ENCODE results near the gene CNGA3. TPM values are rescaled to one million over a fixed set of nuclear protein-coding genes. Genes with fewer than 3 reads are reported as not detected.

Gene CNGA3
- total and polyA plus RNA-seq, 10 of the 15 experiments (the other 5 are each of a cell fraction or from before 2014, with no cell fraction given) = not detected

- H3K79me2 ChIP-seq (ENCODE audit: control insufficient read depth, insufficient read depth, low read length) = no peaks in the 10 kb centered on the region
- CTCF ChIA-PET = no interaction called here
- H3K36me3 ChIP-seq (ENCODE audit: control insufficient read depth in 2 of 2, insufficient read depth in 2 of 2, low read length in 1 of 2) = no peaks in the 10 kb centered on the region
- no peaks in the 10 kb centered on the region for H4K20me1 ChIP-seq (ENCODE audit: control insufficient read depth, insufficient read depth)
- H3K4me3 ChIP-seq = no peak overlapping the region
- in situ Hi-C loops (cut with MboI) (no loop called here), intact Hi-C loops (cut with micrococcal nuclease; ENCODE audit: unreplicated experiment) (no loop called here)
- H3K4me1 ChIP-seq (ENCODE audit: control insufficient read depth, insufficient read depth, low read length) = no peaks in the 10 kb centered on the region
- FAIRE-seq = no peak
- no peak overlapping the region for H2AFZ ChIP-seq (ENCODE audit: control insufficient read depth, low read depth, low read length)
- DNase-seq (ENCODE audit: low read depth, low spot score) = no peak
- H3K4me2 ChIP-seq (ENCODE audit: control insufficient read depth, insufficient read depth) = no peak overlapping the region
- TF ChIP-seq MYC (IDR thresholded peaks at IDR 0.05; ENCODE audit: insufficient read depth, insufficient read length, insufficient replicate concordance, low read length, severe bottlenecking) (no peak), NR2C1 (IDR thresholded peaks at IDR 0.05) (no peak), DPF2 (IDR thresholded peaks at IDR 0.05) (no peak), EED (IDR thresholded peaks at IDR 0.05; ENCODE audit: low read depth) (no peak), CEBPB (IDR thresholded peaks at IDR 0.05; ENCODE audit: borderline replicate concordance in 1 of 2, low read depth in 2 of 2, low read length in 2 of 2) (no peak), CREB1 (IDR thresholded peaks at IDR 0.05; ENCODE audit: low read depth) (no peak), CREM (IDR thresholded peaks at IDR 0.05; ENCODE audit: low read depth) (no peak), ZBED1 (IDR thresholded peaks at IDR 0.05; ENCODE audit: borderline replicate concordance) (no peak), NR2C2 (IDR thresholded peaks at IDR 0.05; ENCODE audit: borderline replicate concordance, control insufficient read depth, insufficient read length, low read depth) (no peak), NR2F1 (conservative IDR thresholded peaks at IDR 0.05) (no peak), EP300 (IDR thresholded peaks at IDR 0.05; ENCODE audit: borderline replicate concordance in 1 of 2, control insufficient read depth in 1 of 2, low read depth in 2 of 2, low read length in 2 of 2) (no peak), GATAD2B (conservative IDR thresholded peaks at IDR 0.05; ENCODE audit: low read depth) (no peak)
- TF ChIP-seq, protein P1, sequence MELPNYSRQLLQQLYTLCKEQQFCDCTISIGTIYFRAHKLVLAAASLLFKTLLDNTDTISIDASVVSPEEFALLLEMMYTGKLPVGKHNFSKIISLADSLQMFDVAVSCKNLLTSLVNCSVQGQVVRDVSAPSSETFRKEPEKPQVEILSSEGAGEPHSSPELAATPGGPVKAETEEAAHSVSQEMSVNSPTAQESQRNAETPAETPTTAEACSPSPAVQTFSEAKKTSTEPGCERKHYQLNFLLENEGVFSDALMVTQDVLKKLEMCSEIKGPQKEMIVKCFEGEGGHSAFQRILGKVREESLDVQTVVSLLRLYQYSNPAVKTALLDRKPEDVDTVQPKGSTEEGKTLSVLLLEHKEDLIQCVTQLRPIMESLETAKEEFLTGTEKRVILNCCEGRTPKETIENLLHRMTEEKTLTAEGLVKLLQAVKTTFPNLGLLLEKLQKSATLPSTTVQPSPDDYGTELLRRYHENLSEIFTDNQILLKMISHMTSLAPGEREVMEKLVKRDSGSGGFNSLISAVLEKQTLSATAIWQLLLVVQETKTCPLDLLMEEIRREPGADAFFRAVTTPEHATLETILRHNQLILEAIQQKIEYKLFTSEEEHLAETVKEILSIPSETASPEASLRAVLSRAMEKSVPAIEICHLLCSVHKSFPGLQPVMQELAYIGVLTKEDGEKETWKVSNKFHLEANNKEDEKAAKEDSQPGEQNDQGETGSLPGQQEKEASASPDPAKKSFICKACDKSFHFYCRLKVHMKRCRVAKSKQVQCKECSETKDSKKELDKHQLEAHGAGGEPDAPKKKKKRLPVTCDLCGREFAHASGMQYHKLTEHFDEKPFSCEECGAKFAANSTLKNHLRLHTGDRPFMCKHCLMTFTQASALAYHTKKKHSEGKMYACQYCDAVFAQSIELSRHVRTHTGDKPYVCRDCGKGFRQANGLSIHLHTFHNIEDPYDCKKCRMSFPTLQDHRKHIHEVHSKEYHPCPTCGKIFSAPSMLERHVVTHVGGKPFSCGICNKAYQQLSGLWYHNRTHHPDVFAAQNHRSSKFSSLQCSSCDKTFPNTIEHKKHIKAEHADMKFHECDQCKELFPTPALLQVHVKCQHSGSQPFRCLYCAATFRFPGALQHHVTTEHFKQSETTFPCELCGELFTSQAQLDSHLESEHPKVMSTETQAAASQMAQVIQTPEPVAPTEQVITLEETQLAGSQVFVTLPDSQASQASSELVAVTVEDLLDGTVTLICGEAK (IDR thresholded peaks at IDR 0.05; ENCODE audit: borderline replicate concordance) = no peak
- TF ChIP-seq, protein P2, sequence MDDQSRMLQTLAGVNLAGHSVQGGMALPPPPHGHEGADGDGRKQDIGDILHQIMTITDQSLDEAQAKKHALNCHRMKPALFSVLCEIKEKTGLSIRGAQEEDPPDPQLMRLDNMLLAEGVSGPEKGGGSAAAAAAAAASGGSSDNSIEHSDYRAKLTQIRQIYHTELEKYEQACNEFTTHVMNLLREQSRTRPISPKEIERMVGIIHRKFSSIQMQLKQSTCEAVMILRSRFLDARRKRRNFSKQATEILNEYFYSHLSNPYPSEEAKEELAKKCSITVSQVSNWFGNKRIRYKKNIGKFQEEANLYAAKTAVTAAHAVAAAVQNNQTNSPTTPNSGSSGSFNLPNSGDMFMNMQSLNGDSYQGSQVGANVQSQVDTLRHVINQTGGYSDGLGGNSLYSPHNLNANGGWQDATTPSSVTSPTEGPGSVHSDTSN (IDR thresholded peaks at IDR 0.05; ENCODE audit: insufficient replicate concordance, low read depth, low read length) = no peak
- TF ChIP-seq, protein P3, sequence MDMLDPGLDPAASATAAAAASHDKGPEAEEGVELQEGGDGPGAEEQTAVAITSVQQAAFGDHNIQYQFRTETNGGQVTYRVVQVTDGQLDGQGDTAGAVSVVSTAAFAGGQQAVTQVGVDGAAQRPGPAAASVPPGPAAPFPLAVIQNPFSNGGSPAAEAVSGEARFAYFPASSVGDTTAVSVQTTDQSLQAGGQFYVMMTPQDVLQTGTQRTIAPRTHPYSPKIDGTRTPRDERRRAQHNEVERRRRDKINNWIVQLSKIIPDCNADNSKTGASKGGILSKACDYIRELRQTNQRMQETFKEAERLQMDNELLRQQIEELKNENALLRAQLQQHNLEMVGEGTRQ (IDR thresholded peaks at IDR 0.05; ENCODE audit: borderline replicate concordance, low read depth, low read length) = no peak
- RAD21 ChIA-PET (ENCODE audit: unreplicated experiment) = no interaction called here
- no TSS peak for BruUV-seq (replicated peaks)
- no peaks in the 10 kb centered on the region for H3K9me3 ChIP-seq (replicated peaks; ENCODE audit: control insufficient read depth, insufficient read depth, low read length)
- WGBS (ENCODE audit: insufficient coverage, insufficient replicate concordance, low lambda C conversion rate, missing lambda C conversion rate) = 54% methylated on average over 23 of the region's 23 CpGs
- H3K9ac ChIP-seq (ENCODE audit: control insufficient read depth, insufficient read depth, low read length) = no peak overlapping the region
- SMC1A ChIA-PET (ENCODE audit: uncharacterized antibody, unreplicated experiment) = interaction anchor here (0.6 kb wide), 1 partner anchor 1387 kb away, joined by 3 read pairs; no protein-coding TSS in a partner anchor
- POLR2A ChIA-PET = no interaction called here
- ATAC-seq = no peak
- no peak overlapping the region for H3K27ac ChIP-seq (ENCODE audit: control insufficient read depth, insufficient read depth)
- H3K27me3 ChIP-seq (replicated peaks in 1 of 2; ENCODE audit: control insufficient read depth in 2 of 2, insufficient read depth in 2 of 2, low read length in 1 of 2) = peaks cover 0 to 2% of the 10 kb centered on the region in 2 experiments; a peak in 2 of 4 replicates
Observed at GRCh38 chr2:98396745-98397355, 50.6 kb downstream of the CNGA3 start.
